HEK293T (cell line): Measurements from ENCODE around the gene TMEM184B.

Experiments
- CTCF ChIA-PET: fragments of 350-600 bp; formaldehyde crosslinking; extraction: SDS; loops from one replicate; lab custom pipeline; 2021; ENCODE audit warnings: antibody characterized with exemption, inconsistent platforms; lab: Yijun Ruan, JAX
- POLR2A ChIA-PET: fragments of 350-600 bp; formaldehyde crosslinking; extraction: SDS; loops from one replicate; lab custom pipeline; 2020; ENCODE audit warnings: antibody characterized with exemption, inconsistent platforms; lab: Yijun Ruan, JAX
- DNase-seq: peaks from one replicate; pipeline ENCODE4 v3.0.0; 2012; ENCODE audit warnings: mixed read lengths; ENCODE audit errors: extremely low spot score
- ARNT ChIP-seq: fragments of 450-650 bp; IDR thresholded peaks from 2 replicates; pipeline ENCODE4 v1.6.1; 2017; ENCODE audit warnings: mild to moderate bottlenecking
- BHLHE40 ChIP-seq: fragments of 450-650 bp; IDR thresholded peaks from 2 replicates; pipeline ENCODE4 v1.6.1; 2016; ENCODE audit warnings: mild to moderate bottlenecking, moderate library complexity, borderline replicate concordance
- CTBP1 ChIP-seq: fragments of 450-650 bp; IDR thresholded peaks from 2 replicates; pipeline ENCODE4 v1.6.1; 2016; ENCODE audit warnings: borderline replicate concordance
- ELF4 ChIP-seq: fragments of 450-650 bp; IDR thresholded peaks from 2 replicates; pipeline ENCODE4 v1.6.1; 2017; ENCODE audit warnings: antibody characterized with exemption
- FOXA1 ChIP-seq: fragments of 450-650 bp; IDR thresholded peaks from 2 replicates; pipeline ENCODE4 v1.6.1; 2016; ENCODE audit warnings: mild to moderate bottlenecking
- FOXK2 ChIP-seq: fragments of 450-650 bp; IDR thresholded peaks from 2 replicates; pipeline ENCODE4 v1.6.1; 2016; ENCODE audit warnings: mild to moderate bottlenecking
- FOXM1 ChIP-seq: fragments of 450-650 bp; IDR thresholded peaks from 2 replicates; pipeline ENCODE4 v1.6.1; 2017; ENCODE audit warnings: mild to moderate bottlenecking, borderline replicate concordance
- HDGF ChIP-seq: fragments of 450-650 bp; IDR thresholded peaks from 2 replicates; pipeline ENCODE4 v1.6.1; 2017; ENCODE audit warnings: antibody characterized with exemption, borderline replicate concordance
- L3MBTL2 ChIP-seq: fragments of 450-650 bp; conservative IDR thresholded peaks from 2 replicates; pipeline ENCODE4 v1.6.1; 2016; ENCODE audit warnings: mild to moderate bottlenecking
- LEF1 ChIP-seq: fragments of 450-650 bp; IDR thresholded peaks from 2 replicates; pipeline ENCODE4 v1.6.1; 2017; ENCODE audit warnings: mild to moderate bottlenecking, borderline replicate concordance
- NFRKB ChIP-seq: fragments of 450-650 bp; IDR thresholded peaks from 2 replicates; pipeline ENCODE4 v1.6.1; 2016; ENCODE audit warnings: mild to moderate bottlenecking, moderate library complexity
- PKNOX1 ChIP-seq: fragments of 450-650 bp; IDR thresholded peaks from 2 replicates; pipeline ENCODE4 v1.6.1; 2016
- SP1 ChIP-seq: fragments of 450-650 bp; IDR thresholded peaks from 2 replicates; pipeline ENCODE4 v1.6.1; 2017
- SUZ12 ChIP-seq: fragments of 450-650 bp; IDR thresholded peaks from 2 replicates; pipeline ENCODE4 v1.6.1; 2016; ENCODE audit warnings: mild to moderate bottlenecking
- TARDBP ChIP-seq: fragments of 450-650 bp; IDR thresholded peaks from 2 replicates; pipeline ENCODE4 v1.6.1; 2016
- ZNF384 ChIP-seq: fragments of 450-650 bp; IDR thresholded peaks from 2 replicates; pipeline ENCODE4 v1.6.1; 2016

TMEM184B gene

GRCh38 chr22:38260761-38261681, 11.8 kb downstream of the TMEM184B start:
- DNase-seq, result no peak
- TF ChIP-seq FOXA1 (no peak), ZNF384 (no peak), SP1 (no peak), BHLHE40 (no peak)
- ChIA-PET CTCF (interaction anchor here (0.6 to 0.7 kb wide), 2 partner anchors 10 to 61 kb away, joined by 3 read pairs; no protein-coding TSS in a partner anchor), POLR2A (interaction anchor here (3.2 kb wide), 1 partner anchor 10 kb away, joined by 10 read pairs; no protein-coding TSS in a partner anchor)

- CTCF ChIA-PET, result no interaction called here
- POLR2A ChIA-PET, result interaction anchor here (1.2 to 3.2 kb wide), 3 partner anchors 10 to 27 kb away, joined by 3 to 10 read pairs (median 3); no protein-coding TSS in a partner anchor
- DNase-seq, result no peak
Observed at GRCh38 chr22:38259370-38259769, 13.4 kb downstream of the TMEM184B start.

GRCh38 chr22:38258895-38259294, 13.9 kb downstream of the TMEM184B start:
- DNase-seq, result no peak
- CTCF ChIA-PET, result interaction anchor here (0.7 kb wide), 1 partner anchor 33 kb away, joined by 3 read pairs; no protein-coding TSS in a partner anchor
- POLR2A ChIA-PET, result interaction anchor here (1.2 to 3.2 kb wide), 3 partner anchors 10 to 28 kb away, joined by 3 to 10 read pairs (median 3); no protein-coding TSS in a partner anchor
- TF ChIP-seq LEF1 (no peak), FOXA1 (no peak), ELF4 (no peak), PKNOX1 (no peak), FOXK2 (no peak), ARNT (no peak), HDGF (no peak), TARDBP (no peak)

More at GRCh38 chr22:38259370-38259769, 13.4 kb downstream of the TMEM184B start:
- no peak for TF ChIP-seq CTBP1
- no peak for TF ChIP-seq ARNT
- TF ChIP-seq FOXK2, result no peak
- no peak for TF ChIP-seq NFRKB
- TF ChIP-seq FOXM1, result no peak
- TF ChIP-seq L3MBTL2, result no peak
- TF ChIP-seq PKNOX1, result no peak
- TF ChIP-seq HDGF, result no peak
- TF ChIP-seq SUZ12, result no peak
- TF ChIP-seq BHLHE40, result no peak
- no peak for TF ChIP-seq FOXA1
- no peak for TF ChIP-seq ELF4
- TF ChIP-seq ZNF384, result no peak
- TF ChIP-seq SP1, result no peak
- no peak for TF ChIP-seq TARDBP
- TF ChIP-seq LEF1, result no peak

- CTCF ChIA-PET, result interaction anchor here (0.6 to 0.7 kb wide), 2 partner anchors 72 to 1501 kb away, joined by 3 to 4 read pairs; no protein-coding TSS in a partner anchor
- TF ChIP-seq ARNT (no peak), SUZ12 (no peak), TARDBP (no peak), CTBP1 (no peak), BHLHE40 (no peak), ZNF384 (no peak), LEF1 (no peak)
- DNase-seq, result no peak
- POLR2A ChIA-PET, result interaction anchor here (1.5 kb wide), 1 partner anchor 11 kb away, joined by 3 read pairs; no protein-coding TSS in a partner anchor
Observed at GRCh38 chr22:38257650-38258250, 15.1 kb downstream of the TMEM184B start.

GRCh38 chr22:38257181-38257580, 15.6 kb downstream of the TMEM184B start:
- TF ChIP-seq FOXK2, result no peak
- TF ChIP-seq FOXM1, result no peak
- TF ChIP-seq NFRKB, result no peak
- TF ChIP-seq L3MBTL2, result no peak
- TF ChIP-seq PKNOX1, result no peak
- TF ChIP-seq ELF4, result no peak
- no peak for TF ChIP-seq HDGF
- TF ChIP-seq ZNF384, result no peak
- TF ChIP-seq SUZ12, result no peak
- TF ChIP-seq CTBP1, result no peak
- no peak for TF ChIP-seq TARDBP
- no peak for TF ChIP-seq SP1
- no peak for TF ChIP-seq FOXA1
- TF ChIP-seq ARNT, result no peak
- ChIA-PET CTCF (interaction anchor here (0.7 kb wide), 1 partner anchor 1500 kb away, joined by 3 read pairs; no protein-coding TSS in a partner anchor), POLR2A (no interaction called here)
- DNase-seq, result no peak

GRCh38 chr22:38255697-38256096, 17.1 kb downstream of the TMEM184B start:
- ChIA-PET POLR2A (no interaction called here), CTCF (no interaction called here)
- no peak for DNase-seq
- TF ChIP-seq TARDBP (no peak), L3MBTL2 (no peak), FOXA1 (no peak), HDGF (no peak), SUZ12 (no peak), ZNF384 (no peak), LEF1 (no peak), SP1 (no peak), ELF4 (no peak), PKNOX1 (no peak), NFRKB (no peak), FOXK2 (no peak), FOXM1 (no peak), ARNT (no peak), CTBP1 (no peak), BHLHE40 (no peak)
